Measurements from ENCODE around the gene NXPH4.

The NXPH4 gene

GRCh38 chr12:57254506-57255280 is 38.1 kb downstream of the NXPH4 start:
- no peak for DNase-seq (ENCODE audit: low spot score in 2 of 2)
- no peaks in the 10 kb centered on the region for H3K27me3 Mint-ChIP-seq
- no peaks in the 10 kb centered on the region for H3K9me3 Mint-ChIP-seq
- H3K4me1 Mint-ChIP-seq = no peaks in the 10 kb centered on the region
- no peak for ATAC-seq (ENCODE audit: low read depth)
- H3K4me3 Mint-ChIP-seq = no peak overlapping the region
- peaks cover 14% of the 10 kb centered on the region for H3K36me3 Mint-ChIP-seq
- H3K27ac Mint-ChIP-seq = no peak overlapping the region

- Mint-ChIP-seq H3K4me3 (no peak overlapping the region), H3K4me1 (no peaks in the 10 kb centered on the region), H3K27me3 (no peaks in the 10 kb centered on the region), H3K9me3 (no peaks in the 10 kb centered on the region), H3K36me3 (peaks cover 21% of the 10 kb centered on the region), H3K27ac (no peak overlapping the region)
- no peak for DNase-seq (ENCODE audit: low spot score in 2 of 2)
- no peak for ATAC-seq (ENCODE audit: low read depth)
Observed at GRCh38 chr12:57255916-57256315, 39.3 kb downstream of the NXPH4 start.

- Mint-ChIP-seq H3K9me3 (no peaks in the 10 kb centered on the region), H3K4me1 (peaks cover 4% of the 10 kb centered on the region), H3K4me3 (no peak overlapping the region), H3K27me3 (no peaks in the 10 kb centered on the region), H3K36me3 (peaks cover 25% of the 10 kb centered on the region), H3K27ac (no peak overlapping the region)
- no peak for DNase-seq (ENCODE audit: low spot score in 2 of 2)
- ATAC-seq (ENCODE audit: low read depth) = no peak
Observed at GRCh38 chr12:57258977-57259970, 42.7 kb downstream of the NXPH4 start.

DNA sequence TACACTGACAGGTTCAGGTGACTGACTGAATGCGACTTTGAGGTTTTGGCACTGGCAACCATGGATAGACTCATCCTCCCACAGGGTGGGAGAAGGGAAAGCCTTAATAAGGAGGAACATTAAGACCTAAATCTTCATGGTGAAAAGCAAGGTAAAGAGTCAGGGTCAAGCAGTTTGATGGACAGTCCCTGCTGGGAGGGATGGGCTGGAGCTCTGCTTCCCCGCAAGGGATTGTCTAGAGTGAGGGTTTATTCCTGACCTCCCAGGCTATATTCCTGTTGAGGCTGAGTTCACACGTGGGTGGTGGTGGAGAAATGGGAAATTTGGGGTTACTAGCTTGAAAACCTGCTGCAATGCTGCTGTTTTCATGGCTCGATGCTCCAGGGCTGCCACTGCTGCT is 43.8 kb downstream of the NXPH4 start:
- no peak for ATAC-seq (ENCODE audit: low read depth)
- Mint-ChIP-seq H3K4me3 (no peak overlapping the region), H3K27ac (no peak overlapping the region), H3K27me3 (no peaks in the 10 kb centered on the region), H3K36me3 (peaks cover 31% of the 10 kb centered on the region), H3K4me1 (peaks cover 4% of the 10 kb centered on the region), H3K9me3 (no peaks in the 10 kb centered on the region)
- DNase-seq (ENCODE audit: low spot score in 2 of 2) = no peak

- ATAC-seq (ENCODE audit: low read depth) = no peak
- no peak overlapping the region for H3K27ac Mint-ChIP-seq
- H3K36me3 Mint-ChIP-seq = peaks cover 24% of the 10 kb centered on the region
- H3K9me3 Mint-ChIP-seq = no peaks in the 10 kb centered on the region
- H3K4me1 Mint-ChIP-seq = peaks cover 4% of the 10 kb centered on the region
- no peak for DNase-seq (ENCODE audit: low spot score in 2 of 2)
- H3K4me3 Mint-ChIP-seq = no peak overlapping the region
- H3K27me3 Mint-ChIP-seq = no peaks in the 10 kb centered on the region
Observed at GRCh38 chr12:57261428-57261865, 44.9 kb downstream of the NXPH4 start.

- Mint-ChIP-seq H3K36me3 (peaks cover 27% of the 10 kb centered on the region), H3K4me3 (no peak overlapping the region), H3K27me3 (no peaks in the 10 kb centered on the region), H3K4me1 (peaks cover 4% of the 10 kb centered on the region), H3K9me3 (no peaks in the 10 kb centered on the region), H3K27ac (no peak overlapping the region)
- ATAC-seq (ENCODE audit: low read depth) (no peak), DNase-seq (ENCODE audit: low spot score in 2 of 2) (no peak)
Observed at GRCh38 chr12:57262126-57262822, 45.7 kb downstream of the NXPH4 start.

GRCh38 chr12:57263096-57263495 is 46.5 kb downstream of the NXPH4 start:
- no peak for ATAC-seq (ENCODE audit: low read depth)
- H3K36me3 Mint-ChIP-seq = peaks cover 31% of the 10 kb centered on the region
- peaks cover 4% of the 10 kb centered on the region for H3K4me1 Mint-ChIP-seq
- DNase-seq (ENCODE audit: low spot score in 2 of 2) = no peak
- H3K27ac Mint-ChIP-seq = no peak overlapping the region
- H3K4me3 Mint-ChIP-seq = no peak overlapping the region
- H3K9me3 Mint-ChIP-seq = no peaks in the 10 kb centered on the region
- no peaks in the 10 kb centered on the region for H3K27me3 Mint-ChIP-seq

DNA sequence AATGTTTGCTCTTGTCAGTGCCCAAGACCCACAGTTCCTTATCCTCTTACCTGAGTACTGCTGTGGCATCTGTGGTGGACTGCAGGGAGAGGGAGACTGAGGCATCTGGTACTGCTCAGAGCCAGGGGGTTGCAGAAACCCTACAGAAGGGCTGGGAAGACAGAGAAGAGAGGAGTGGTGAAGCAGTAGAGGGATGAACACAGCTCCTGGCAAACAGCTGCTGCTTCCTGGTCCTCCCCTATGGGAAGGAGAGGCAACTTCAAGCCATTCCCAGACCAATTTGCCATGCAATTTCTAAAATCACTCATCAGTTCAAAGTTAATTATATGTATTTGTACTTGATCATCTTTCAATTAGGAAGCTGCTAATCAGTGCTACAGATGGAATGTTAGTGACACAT is 50.1 kb downstream of the NXPH4 start:
- H3K36me3 Mint-ChIP-seq = peaks cover 36% of the 10 kb centered on the region

GRCh38 chr12:57268264-57268663 is 51.7 kb downstream of the NXPH4 start:
- Mint-ChIP-seq H3K27ac (peak overlapping the region; percentile 24), H3K27me3 (no peaks in the 10 kb centered on the region), H3K36me3 (peaks cover 43% of the 10 kb centered on the region), H3K4me1 (peaks cover 7% of the 10 kb centered on the region), H3K9me3 (no peaks in the 10 kb centered on the region), H3K4me3 (no peak overlapping the region)
- ATAC-seq (ENCODE audit: low read depth) (no peak), DNase-seq (ENCODE audit: low spot score in 2 of 2) (no peak)

More for the DNA sequence above, 50.1 kb downstream of the NXPH4 start:
- no peak for DNase-seq (ENCODE audit: low spot score in 2 of 2)
- Mint-ChIP-seq H3K9me3 (no peaks in the 10 kb centered on the region), H3K27ac (peak overlapping the region; percentile 64), H3K27me3 (no peaks in the 10 kb centered on the region), H3K4me3 (no peak overlapping the region), H3K4me1 (peaks cover 7% of the 10 kb centered on the region)
- no peak for ATAC-seq (ENCODE audit: low read depth)

GRCh38 chr12:57270966-57271470 is 54.4 kb downstream of the NXPH4 start:
- peak overlapping the region; percentile 33 for H3K27ac Mint-ChIP-seq
- H3K4me1 Mint-ChIP-seq = peaks cover 3% of the 10 kb centered on the region
- no peak for DNase-seq (ENCODE audit: low spot score in 2 of 2)
- H3K4me3 Mint-ChIP-seq = no peak overlapping the region
- ATAC-seq (ENCODE audit: low read depth) = no peak
- no peaks in the 10 kb centered on the region for H3K9me3 Mint-ChIP-seq
- no peaks in the 10 kb centered on the region for H3K27me3 Mint-ChIP-seq
- H3K36me3 Mint-ChIP-seq = peaks cover 46% of the 10 kb centered on the region

DNA sequence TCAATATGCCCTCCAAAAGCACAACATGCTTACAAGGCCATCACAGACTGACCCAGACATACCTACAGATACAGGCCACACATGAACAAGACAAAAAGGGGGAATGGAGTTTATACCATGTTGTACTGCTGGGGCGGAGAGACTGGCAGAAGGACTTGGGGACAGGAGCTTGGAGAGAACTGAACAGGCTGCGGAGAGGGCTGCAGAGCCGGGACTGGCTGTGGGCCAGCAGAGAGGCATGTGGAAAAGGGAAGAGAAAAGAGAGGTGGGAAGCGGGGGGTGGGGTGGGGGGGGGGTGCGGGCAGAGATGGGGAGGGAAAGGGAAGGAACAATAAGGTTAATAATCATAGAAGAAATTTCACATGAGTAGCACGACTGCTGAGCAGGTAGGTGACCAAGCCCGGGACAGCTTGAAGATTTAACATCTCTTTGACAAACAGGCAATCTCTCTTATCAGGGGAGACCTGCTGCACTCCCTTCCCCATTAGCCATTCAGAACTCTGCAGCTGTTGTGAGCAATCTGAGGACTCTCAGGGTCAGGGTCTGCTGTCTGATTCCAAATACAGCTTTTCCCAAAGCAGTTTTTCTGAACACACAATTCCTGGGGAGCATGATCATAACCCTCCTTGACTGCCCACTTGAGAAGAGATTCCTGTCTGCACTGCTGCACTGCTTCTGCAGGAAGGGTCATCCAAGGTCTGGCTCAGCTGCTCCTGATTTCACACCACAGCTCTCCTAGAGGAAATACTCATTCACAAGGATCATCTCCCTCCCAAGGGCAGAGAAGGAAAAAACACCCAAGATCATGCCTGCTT is 56.0 kb downstream of the NXPH4 start:
- H3K4me1 Mint-ChIP-seq = peaks cover 3% of the 10 kb centered on the region
- no peak for ATAC-seq (ENCODE audit: low read depth)
- no peaks in the 10 kb centered on the region for H3K27me3 Mint-ChIP-seq
- no peak overlapping the region for H3K4me3 Mint-ChIP-seq
- DNase-seq (ENCODE audit: low spot score in 2 of 2) = no peak
- no peaks in the 10 kb centered on the region for H3K9me3 Mint-ChIP-seq
- H3K36me3 Mint-ChIP-seq = peaks cover 42% of the 10 kb centered on the region
- no peak overlapping the region for H3K27ac Mint-ChIP-seq

- peaks cover 3% of the 10 kb centered on the region for H3K4me1 Mint-ChIP-seq
- H3K27me3 Mint-ChIP-seq = no peaks in the 10 kb centered on the region
- no peaks in the 10 kb centered on the region for H3K9me3 Mint-ChIP-seq
- no peak overlapping the region for H3K27ac Mint-ChIP-seq
- no peak overlapping the region for H3K4me3 Mint-ChIP-seq
- no peak for ATAC-seq (ENCODE audit: low read depth)
- DNase-seq (ENCODE audit: low spot score in 2 of 2) = no peak
- peaks cover 46% of the 10 kb centered on the region for H3K36me3 Mint-ChIP-seq
Observed at GRCh38 chr12:57273516-57273915, 56.9 kb downstream of the NXPH4 start.

All from memory B cell (primary cell).